ENCODE measurements around the gene CITED4.

Gene CITED4

DNA sequence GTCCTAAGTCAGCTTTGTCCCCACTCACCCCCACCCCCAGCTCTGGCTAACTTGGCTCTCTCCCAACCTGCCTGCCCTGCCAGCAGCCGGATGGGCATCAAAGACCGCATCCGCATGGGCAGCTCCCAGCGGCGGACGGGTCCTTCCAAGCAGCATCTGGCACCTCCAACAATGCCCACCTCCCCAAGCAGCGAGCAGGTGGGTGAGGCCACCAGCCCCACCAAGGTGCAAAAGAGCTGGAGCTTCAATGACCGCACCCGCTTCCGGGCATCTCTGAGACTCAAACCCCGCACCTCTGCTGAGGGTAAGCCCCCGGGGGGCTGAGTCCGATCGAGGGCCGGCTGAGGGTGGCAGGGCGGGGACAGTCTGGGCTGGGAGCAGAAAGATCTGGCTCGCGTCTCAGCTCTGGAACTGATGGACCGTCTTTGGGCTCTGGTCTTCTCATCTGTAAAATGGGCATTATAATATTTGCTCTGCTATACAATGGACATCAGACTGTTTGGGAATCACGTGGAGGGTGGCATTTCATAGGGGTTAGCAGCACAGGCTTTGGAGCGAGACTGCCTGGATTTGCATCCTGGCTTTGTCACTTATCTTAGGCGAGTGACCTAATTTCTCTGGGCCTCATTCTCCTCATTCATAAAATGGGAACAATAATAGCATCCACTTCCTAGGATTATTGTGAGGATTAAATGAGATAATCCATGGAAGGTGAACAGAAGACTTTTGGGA, 31.0 kb downstream of the CITED4 start:
- no peak for DNase-seq

DNA sequence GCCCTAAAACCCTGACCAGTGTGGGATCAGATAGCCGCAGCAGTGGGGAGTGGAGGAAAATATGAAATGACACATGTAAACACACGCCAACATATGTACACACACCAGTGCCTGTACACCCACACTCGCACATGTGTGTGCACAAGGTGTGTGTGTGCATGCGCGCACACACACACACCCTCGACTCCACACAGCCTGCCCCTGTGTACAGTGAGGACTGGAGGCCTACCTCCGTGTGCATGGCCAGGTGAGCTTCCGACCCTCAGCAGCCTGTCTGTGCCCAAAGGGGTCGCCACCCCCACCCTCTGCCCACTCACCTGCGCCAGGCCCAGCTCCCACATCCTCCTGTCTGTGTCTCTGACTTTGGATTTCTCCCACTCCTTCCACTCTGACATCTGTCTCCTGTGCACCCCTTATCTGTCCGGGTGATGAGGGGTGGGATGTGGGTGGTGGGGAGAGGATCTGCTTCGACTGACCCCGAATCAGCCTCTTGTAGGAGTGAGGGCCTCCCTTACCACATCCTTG, 31.7 kb downstream of the CITED4 start:
- no peak for DNase-seq

DNA sequence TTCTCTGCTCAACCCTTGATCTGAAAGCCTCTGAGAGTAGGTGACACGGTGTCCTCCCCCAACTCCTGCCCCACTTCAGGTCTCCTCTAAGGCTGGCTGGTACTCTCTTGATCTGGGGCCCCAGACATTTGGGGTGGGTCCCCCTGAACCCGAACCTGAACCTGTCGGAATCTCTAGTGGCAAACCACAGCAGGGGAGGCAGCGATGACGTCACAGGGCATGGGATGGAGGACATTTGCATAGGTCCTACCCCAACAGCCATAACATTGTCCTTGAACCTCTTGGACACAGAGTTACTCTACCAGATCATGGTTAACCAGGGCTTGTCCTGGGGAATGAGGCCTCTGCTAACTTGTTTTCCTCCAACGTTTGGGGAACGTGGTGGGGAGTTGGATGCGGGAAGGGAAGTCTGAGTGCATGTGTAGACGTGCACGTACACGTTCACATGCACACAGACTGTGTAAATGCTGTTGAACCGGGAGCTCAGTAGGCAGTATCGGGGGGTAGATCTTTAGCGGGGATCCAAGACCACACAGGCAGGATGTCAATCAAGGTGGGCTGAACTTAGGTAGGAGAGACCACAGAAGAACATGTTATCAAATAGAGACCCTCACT, 32.4 kb downstream of the CITED4 start:
- DNase-seq: no peak

DNA sequence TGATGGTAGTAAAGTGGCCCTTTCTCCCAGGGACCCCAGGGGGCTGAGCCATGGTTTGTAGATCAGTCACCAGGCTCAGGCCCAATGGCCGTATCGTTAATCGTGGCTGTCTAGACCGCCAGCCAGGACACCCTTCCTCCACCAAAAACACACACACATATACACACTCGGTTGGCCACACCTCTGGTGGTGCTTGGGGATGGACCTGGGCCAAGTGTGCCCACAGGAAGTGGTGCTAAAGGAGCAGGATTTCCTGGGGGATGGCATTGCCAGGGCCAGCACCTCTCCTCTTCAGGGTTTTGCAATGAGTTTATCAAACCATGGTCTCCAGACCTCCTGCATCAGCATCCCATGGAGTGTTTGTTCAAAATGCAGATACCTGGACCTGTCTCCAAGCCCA, 36.2 kb downstream of the CITED4 start:
- no peak for DNase-seq

DNA sequence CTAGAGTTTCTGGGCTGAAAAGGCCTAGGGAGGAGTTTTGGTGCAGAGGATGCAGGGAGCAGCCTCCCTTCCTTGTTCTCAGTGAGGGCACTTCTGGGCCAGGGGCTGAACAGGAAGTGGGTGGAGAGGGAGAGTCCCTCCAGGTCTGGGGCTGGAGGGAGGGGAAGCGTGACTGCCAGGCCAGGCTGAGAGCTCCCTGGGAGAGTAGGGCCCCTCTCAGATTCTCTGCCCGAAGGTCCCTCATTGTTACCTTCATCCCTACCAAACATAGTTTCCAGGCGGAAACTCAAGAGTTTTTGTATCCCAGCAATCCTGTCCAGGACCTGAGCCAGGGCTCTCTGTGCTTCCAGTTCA, 36.8 kb downstream of the CITED4 start:
- DNase-seq: no peak

DNA sequence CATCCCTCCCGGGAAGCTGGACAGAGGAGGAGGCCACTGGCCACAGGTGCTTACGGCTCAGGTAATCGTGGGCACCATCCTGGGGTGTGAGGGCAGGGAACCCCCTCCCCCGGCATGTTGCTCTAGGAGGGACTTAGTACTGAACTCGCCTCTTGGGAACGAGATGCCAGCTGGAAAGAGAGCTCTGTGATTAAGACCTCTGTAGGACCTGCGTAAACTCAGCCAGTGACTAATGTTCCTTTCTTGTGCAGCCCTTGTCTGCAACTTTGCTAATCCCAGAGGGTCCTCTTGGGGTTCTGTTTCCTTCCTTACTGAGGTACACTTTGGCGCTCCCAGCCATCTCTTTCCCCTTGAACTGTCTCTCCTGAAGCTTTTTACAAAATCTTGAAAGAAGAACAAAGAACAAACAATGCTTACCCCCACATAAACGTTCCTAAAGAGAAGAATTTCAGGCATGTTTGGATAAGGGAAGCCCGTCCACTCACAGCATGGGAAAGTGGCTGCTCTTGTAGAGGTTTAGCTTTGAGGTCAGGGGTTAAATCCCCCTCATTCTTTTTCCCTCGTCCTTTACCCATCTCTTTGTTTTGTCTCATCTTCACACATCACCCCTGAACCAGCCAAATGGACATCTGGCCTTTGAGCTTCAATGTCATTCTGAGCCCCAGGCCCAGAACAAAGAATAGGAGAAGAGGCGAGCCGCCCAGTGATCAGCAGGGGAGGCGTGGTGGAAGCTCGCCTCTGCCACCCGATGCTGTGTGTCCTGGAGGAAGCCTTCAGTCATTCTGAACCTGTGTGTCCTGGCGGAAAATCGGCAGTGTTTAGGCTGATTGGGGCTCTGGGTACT, 37.4 kb downstream of the CITED4 start:
- no peak for DNase-seq

DNA sequence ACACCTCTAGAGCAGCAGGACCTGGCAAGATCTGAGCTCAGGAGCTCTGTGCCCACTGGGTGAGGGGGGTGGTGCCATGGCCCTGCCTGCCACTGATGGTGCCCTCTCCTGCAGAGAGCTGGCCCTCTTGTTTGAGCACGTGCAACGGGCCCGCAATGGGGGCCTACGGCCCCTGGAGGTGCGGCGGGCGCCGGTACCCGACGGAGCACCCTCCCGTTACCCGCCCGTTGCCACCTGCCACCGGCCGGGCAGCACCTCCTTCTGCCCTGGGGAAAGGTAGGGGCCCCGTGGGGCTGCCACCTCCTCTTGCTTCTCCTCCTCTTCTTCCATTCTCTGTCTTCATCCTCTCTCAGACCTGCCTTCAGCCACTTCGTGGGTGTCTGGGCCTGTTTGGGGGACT, 38.2 kb downstream of the CITED4 start:
- DNase-seq: no peak

DNA sequence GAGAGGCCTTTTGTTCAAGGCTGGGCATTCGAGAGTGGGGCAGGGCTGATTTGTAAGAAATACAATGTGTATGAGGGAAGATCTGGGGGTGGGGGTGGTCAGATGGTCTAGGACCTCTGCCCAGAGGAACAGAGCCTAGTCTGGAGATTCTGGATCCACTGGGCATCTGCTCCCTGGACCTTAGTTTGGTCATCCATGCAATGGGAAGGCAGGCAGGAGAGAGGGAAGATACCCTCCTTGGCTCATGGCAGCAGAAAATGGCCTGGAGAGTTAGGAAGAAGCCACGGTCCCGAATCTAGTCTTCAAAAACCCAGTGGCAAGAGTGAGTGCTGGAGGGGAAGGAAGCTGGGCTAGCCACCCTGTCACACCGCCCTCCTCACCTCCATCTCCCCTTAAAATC, 38.8 kb downstream of the CITED4 start:
- DNase-seq: no peak

DNA sequence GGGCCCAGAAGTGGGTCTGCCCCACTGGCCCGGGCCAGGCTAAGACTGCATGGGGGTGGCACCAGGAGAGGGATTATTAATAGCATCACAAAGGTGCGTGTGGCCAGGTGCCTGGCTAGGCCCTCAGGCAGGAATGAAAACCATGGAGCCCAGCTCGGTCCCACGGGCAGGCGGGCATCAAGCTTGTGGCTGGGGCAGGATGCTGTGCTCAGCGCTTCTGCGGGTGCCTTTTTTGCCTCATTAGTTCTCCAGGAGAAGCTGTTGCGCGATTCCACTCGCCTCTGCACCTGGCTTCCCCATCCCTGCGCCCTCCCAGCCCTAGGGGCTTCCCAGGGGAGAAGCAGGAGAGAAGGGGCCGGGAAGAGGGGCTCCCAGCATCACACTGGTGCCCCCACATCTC, 39.3 kb downstream of the CITED4 start:
- DNase-seq: no peak

DNA sequence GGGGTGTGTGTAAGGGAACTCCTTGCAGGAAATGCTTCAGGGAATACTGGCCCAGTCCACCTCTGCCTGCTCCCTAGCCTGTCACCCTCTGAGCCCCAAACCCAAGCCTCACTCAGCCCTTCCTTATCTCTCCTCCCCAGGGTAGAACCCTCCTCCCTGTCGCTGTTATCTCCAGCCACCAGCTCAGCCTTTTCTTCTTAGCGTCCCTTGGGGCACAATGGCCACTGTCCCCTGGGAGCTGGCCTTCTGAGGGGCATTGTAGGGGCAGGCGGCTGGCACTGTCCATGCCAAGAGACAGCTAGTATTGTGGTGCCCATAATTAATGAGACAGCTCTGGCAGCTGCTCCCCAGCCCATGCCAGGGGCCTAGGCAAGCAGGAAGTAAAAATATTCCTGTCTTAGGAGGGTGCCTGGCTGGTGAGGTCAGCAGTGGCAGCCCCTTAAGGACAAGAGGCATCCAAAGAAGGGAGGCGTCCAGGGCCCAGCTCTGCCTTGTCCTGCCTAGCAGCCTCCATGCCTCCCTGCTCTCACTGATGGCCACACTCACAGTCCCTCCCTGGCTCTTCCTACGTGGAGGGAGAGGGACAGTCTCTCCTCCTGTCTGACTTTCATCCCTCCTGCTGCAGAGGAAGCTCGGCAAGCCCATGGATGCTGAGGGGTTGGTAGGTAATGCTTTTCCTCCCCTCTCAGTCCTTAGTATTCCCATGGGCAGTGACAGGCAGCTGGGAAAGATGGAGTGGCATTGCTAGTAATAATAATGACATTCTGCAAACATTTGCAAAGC, 41.1 kb downstream of the CITED4 start:
- DNase-seq: no peak

DNA sequence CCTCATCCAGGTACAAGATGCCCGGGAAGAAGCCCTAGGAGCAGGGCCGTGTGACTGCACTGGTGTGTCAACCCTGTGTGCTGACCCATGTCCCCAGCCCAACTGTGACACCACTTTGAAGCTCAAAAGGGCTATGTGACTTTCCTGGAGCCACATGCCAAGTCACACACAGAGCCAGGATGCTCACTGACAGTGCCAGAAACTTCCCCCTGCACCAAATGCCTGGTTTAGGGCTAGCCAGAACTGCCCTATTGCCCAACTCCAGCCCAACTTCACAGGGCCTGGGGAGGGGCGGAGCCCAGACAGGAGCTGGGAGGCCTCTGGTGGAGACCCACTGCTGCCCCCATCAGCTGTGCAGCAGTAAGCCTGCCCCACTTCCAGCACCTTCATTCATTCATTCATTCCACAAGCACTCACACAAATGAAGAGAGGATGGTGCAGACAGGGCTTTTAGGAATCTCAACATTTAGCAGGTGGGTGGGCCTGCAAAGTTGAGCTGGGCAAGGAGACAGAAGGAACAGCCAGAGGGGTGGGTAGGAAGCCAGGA, 41.8 kb downstream of the CITED4 start:
- no peak for DNase-seq

DNA sequence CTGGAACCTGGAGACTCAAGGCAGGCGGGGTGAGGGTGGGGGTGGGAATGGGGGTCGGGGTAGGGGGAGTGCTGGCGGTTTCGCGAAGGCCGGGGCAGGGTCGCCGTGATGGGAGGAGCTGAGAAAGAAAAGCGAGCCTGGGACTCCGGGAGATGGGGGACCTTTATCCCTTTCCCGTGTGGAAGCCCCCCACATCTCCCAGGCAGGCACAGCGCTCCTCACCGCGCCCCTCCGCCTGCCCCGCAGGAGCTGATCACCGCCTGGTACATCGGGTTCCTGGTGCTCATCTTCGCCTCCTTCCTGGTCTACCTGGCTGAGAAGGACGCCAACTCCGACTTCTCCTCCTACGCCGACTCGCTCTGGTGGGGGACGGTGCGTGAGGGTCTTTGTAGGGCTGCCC, 43.1 kb downstream of the CITED4 start:
- no peak for DNase-seq

DNA sequence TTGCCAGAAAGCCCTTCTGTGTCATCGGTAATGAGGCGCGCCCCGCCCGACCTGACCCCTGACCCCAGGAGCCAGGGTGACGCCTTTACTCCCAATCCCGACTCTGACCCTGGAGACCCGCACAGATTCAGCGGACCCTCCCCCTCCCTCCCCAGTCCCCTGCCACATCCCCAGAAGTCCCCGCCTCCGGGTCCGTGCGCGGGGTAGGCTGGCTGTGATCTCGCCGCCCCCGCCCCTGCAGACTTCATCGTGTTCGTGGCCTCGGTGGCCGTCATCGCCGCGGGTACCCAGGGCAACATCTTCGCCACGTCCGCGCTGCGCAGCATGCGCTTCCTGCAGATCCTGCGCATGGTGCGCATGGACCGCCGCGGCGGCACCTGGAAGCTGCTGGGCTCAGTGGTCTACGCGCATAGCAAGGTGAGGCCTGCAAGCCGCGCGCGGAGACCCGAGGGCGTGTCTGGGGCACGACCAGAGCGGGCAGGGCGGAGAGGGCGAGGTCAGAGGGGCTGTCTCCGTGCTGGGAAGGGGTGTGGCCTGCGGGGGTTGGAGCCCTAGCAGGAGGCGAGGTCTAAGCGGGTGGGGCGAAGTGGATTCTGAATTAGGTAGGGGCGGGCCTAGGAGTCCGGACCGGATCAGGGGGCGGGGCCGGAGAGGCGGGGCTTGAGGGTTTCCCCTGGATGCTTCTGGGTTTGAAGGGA, 43.8 kb downstream of the CITED4 start:
- peak; percentile 79 to 82 for DNase-seq

DNA sequence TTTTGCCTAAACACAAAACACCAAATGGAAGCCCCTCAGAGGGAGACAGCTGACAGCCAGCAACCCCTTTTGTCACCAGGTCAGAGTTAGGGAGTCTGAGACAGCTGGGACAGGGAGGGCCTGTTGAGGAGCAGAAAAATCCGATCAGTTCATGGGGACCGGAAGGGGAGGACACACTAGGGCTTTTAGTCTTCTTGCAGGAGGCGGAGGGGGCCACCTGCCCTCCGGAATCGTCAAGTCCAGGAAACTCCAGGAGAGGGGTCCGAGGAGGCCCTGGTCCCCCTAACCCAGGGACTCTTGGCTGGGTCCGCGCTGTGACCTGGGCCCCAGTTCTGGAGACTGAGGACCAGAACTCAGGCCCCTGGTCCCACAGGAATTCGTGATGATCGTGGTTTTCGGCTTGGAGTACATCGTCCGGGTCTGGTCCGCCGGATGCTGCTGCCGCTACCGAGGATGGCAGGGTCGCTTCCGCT, 44.3 kb downstream of the CITED4 start:
- no peak for DNase-seq

DNA sequence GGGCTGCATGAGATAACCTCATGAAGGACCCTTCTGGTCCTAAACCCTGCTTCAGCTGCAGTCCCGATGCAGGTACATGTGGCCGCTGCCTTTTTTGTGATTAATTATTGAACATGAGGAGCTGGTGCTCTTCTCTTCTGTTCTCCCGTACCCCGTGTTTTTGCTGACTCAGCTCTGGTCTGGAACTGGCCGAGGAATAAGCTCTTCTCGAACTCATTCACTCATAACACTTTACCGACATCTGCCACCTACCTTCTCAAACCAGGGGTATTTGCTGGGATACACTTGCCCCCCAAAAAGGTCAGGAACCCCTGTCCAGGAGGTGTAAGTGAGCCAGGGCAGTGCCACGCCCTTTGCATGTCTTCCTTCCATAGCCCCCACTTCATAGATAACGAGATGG, 46.7 kb downstream of the CITED4 start:
- DNase-seq: no peak
